HG03571 (cell line): ENCODE measurements around the gene TRAF3IP1.
"Not testable (repeated sequence)": the region's sequence is repeated elsewhere in the genome, so short reads cannot be mapped to it uniquely, and the experiment has no call there.

Experiments used
- ATAC-seq: cut with Tn5 transposase; IDR thresholded peaks from one replicate; pipeline ENCODE4 v1.9.1; 2021; ENCODE audit not compliant: unreplicated experiment

Gene TRAF3IP1, protein sequence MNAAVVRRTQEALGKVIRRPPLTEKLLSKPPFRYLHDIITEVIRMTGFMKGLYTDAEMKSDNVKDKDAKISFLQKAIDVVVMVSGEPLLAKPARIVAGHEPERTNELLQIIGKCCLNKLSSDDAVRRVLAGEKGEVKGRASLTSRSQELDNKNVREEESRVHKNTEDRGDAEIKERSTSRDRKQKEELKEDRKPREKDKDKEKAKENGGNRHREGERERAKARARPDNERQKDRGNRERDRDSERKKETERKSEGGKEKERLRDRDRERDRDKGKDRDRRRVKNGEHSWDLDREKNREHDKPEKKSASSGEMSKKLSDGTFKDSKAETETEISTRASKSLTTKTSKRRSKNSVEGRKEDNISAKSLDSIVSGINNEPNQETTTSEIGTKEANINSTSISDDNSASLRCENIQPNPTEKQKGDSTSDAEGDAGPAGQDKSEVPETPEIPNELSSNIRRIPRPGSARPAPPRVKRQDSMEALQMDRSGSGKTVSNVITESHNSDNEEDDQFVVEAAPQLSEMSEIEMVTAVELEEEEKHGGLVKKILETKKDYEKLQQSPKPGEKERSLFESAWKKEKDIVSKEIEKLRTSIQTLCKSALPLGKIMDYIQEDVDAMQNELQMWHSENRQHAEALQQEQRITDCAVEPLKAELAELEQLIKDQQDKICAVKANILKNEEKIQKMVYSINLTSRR

DNA sequence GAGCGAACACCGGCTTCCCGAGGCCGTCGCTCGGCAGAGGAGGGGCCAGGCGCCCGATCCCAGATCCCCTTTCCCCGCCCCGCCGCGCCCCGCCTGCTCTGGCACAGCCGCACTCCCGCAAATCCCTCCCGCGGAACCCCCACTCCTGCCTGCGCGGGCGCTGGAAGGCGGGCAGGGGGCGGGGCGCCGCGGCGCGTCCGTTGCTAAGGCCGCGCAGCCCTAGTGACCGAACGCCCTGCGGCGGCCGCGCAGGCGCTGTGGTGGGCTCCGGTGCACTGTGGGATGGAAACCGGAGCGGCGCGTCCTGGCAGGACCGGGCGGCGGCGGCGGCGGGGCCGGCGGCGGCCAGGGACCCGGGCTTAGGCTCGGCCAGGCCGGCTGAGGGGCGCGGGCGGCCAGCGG is at the start of gene TRAF3IP1:
TSS of gene TRAF3IP1 (plus strand) at position 273 of the 402 bp plus-strand sequence. CDS start 145 bp downstream, outside the sequence.
- peak; percentile 95 for ATAC-seq

DNA sequence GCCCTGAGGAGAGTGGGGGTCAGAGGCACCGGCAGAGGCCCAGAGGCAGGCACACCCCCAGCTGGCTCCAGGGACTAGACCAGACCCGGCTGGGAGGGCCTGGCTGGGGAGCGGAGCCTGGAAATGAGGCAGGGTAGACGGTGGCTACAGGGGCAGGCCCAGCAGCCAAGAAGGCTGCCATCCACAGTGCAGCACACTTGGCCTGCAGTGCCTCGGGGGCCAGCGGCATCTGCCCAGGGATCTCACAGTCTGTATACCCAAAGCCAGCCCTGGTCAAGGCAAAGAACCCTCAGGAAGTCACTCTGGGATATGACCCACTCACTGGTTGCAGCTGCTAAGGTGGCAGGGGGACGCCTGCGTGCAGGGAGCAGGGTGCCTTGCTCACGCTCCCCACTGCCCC is 49.7 kb upstream of the TRAF3IP1 start:
- ATAC-seq: no peak

DNA sequence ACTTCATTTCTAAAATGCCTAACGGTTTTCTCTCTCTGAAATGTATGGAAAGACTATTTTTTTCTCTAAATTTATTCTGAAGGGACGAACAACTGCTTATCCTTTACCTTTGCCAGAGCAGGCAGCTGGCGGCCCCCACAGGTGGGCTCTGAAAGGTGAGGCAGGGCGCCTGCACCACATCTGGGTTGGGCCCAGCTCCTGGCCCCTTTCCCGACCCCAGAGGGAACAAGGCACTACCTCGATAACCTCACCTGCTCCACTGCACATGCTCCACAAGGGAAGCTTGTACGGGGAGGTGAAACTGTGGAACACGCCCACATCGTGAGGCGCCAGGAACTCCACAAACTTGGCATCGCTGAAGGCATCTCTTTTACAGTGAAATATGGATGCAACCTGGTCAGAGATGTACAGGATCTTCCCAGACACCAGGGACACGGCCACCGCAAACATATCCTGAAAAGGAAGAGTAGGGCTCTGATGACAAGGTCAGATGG is 49.2 kb upstream of the TRAF3IP1 start:
- ATAC-seq: no peak

DNA sequence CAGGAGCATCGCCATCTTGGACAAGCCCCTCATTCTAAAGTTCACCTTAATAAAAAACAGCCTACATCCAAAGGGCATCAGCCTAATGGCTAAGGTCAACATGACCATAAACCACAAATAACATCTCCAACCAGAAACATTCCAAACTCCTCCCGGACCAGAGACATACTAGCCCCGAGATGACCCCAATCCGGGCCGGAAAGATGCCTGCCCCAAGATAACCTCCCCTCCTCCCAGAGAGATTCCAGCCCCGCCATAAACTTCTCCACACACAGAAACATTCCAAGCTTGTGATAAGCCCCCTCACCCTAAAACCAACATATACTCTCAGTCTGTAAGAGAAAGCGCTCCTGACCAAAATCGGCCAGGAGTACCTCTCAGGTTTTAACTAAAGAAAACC is 48.6 kb upstream of the TRAF3IP1 start:
- ATAC-seq: not testable (repeated sequence)

DNA sequence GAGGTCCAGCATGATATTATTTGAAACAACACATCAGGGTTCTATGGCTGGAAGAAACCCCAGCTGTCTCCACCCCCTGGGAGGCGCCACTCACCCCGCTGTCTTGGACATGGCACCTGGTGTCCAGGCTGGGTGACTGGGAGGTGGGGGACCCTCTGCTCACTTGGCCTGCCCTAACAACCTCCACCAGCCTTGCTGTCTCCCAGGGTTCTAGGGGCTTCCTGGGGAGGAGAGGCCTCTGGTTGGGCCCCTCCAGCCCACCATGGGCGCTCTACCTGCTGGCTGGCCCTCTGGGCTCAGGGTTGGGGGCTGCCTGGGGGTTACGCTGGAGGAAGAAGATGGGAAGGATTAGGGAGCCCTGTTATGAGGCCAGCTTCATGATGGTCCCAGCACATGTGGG is 48.2 kb upstream of the TRAF3IP1 start:
- no peak for ATAC-seq

DNA sequence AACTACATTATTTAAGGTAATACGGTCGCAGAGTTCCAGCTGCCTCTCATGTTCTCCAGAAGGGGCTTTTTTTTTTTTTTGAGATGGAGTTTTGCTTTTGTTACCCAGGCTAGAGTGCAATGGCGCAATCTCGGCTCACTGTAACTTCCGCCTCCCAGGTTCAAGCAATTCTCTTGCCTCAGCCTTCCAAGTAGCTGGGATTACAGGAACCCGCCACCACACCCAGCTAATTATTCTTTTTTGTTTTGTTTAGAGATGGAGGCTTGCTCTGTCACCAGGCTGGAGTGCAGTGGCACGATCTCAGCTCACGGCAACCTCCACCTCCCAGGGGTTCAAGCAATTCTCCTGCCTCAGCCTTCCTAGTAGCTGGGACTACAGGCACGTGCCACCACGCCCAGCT is 46.9 kb upstream of the TRAF3IP1 start:
- ATAC-seq: not testable (repeated sequence)

DNA sequence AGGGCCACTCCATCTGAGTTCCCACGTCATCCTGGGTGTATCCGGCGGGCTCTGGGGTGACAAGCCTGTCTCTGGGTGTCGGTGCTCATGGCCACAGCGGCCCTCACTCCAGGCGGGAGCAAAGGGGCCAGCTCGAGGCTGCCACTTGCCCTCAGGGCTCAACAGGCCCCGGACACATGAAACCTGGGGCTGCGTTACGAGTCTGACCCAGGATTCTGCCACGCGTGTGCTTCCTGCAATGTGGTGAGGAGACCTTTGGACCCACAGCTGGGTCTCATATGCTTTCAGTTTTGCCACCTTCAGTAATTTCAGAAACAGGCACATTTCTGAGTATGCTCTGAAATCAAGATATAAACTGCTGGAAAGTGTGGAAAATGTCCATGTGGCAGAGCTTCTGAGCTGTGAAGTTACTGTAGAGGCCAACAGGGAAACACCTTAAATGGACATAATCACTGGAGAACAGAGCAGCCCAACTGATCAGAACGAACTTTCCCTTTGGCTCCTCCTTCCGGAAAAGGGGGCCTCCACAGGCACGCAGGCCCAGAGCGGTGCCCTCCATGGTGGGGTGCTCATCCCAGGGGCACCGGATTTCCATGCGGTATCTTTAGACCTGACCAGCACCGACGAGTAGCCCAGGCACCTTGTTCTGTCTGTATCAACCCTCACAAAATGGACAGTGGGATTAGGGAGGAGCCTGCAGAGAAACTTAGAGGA is 46.0 kb upstream of the TRAF3IP1 start:
- no peak for ATAC-seq

DNA sequence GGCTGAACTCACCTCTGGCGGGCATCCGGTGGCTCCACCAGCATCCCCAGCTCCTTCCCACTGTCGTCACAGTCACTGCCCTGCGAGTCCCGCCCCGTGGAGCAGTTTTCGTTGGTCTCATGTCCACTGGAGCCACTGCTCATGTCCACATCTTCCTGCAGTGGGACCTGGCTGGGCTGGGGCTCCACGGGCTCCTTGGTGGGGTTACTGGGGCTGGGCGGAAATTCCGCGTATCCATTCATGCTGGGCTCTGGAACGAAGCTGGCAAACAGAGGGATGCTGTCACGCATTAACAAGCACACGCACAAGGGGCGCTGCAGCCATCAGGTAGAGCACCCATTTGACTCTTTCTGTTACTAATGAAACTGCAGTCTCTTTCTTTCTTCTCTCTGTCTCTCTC is 42.6 kb upstream of the TRAF3IP1 start:
- no peak for ATAC-seq

DNA sequence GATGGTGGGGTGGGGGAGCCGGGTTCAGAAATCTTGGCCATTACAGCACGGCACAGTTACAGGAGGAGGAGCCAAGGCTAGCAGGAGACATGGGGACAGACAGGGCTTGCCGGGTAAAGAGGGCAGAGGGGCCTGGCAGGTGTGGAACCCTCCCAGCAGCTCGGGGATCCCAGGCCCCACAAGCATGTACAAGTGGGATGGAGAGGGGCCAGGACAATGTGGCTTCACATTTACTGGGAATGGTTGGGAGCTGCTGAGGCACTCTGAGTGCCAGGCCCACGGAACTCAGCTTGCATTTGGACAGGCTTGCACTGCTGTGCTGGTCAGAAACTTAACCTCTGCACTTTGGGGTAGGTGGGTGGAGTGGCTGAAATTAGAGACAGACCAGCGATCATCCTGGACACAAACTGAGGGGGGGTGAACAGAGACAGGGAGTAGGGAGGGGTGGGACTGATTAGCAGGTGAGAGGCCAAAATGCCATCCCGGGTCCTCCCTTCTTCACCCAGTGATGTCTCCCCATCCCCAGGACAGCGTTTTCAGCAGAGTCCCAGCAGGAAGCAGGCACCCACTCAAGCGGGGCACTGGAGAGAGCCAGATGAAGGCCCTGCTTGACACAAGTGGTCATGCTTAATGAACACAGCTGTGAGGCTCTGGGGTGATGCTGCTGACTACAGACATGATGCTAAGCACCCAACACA is 41.5 kb upstream of the TRAF3IP1 start:
- ATAC-seq: no peak

DNA sequence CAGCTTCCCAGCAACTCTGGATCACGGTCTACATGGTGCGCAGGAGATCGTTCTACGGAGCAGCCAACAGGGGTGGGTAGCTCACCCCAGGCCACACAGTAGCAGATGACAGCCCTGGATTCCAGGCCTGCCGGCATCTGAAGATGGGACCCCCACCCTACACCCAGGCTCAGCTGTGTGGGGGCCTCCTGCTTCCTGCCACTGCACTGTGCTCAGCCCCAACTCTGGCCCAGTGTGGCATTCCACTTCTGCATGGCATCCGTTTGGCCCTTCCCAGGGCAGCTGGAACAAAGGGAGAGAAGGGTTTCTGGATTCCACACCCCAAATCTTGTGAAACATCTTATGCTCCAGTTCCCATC is 41.0 kb upstream of the TRAF3IP1 start:
- no peak for ATAC-seq

DNA sequence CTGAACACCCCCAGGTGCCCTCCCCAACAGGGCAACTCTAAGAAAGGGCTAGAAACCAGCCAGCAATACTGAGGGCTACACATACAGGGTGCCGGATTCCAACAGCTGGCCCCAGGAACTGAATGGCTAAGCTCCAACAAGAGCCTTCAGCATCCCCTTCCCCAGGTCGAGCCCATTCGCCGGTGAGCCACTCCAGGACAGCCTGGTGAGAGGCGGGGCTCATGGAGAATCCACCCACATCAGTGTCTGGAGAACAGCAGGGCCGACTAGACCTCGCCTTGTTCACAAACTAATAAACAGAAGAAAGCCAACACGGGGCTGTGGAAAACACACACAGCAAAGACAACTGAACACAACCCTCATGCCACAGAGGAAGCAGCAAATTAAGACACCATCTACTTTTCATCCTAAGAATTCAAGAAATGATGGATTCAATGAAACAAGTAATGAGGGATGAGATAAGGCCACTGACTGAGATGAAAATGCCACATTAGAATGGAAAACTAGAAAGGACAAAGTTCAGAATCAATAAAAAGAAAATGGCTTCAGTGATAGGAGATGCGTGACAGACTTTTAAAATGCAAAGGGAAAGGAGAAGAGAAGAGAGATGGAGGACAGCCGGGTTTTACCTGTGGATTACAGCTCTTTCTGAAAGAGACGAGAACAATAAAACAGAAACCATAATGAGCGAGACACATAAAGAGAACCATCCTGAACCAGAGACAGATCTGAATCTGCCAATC is 40.1 kb upstream of the TRAF3IP1 start:
- no peak for ATAC-seq

DNA sequence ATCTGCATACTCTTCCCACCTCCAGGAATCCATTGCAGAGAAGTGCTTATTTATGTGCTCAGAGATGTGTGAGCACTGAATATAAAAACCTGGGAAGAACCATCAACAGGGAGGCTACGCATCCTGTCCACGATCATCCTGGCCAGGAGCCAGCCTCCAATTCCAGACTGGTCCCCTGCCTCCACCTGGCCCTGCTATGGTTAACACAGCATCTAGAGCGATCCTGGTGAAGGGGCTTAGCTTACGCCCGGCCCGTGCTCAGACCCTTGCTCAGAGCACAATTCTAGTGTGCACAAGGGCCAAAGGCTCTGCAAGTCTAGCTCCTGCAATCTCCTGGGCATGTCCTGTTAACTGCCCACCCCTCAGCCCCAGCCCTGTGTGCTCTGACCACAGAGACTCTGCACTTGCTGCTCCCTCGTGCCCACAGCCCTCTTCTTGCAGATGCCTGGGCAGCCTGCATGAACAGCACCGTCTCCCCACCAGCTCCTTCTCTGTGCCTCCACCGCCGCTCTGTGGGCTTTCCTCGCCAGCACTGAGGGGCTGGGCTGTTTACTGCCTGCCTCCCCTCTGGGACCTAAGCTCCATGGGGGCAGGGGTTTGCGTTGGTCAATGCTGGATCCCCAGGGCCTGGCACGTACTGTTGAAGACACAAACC is 38.4 kb upstream of the TRAF3IP1 start:
- ATAC-seq: no peak

DNA sequence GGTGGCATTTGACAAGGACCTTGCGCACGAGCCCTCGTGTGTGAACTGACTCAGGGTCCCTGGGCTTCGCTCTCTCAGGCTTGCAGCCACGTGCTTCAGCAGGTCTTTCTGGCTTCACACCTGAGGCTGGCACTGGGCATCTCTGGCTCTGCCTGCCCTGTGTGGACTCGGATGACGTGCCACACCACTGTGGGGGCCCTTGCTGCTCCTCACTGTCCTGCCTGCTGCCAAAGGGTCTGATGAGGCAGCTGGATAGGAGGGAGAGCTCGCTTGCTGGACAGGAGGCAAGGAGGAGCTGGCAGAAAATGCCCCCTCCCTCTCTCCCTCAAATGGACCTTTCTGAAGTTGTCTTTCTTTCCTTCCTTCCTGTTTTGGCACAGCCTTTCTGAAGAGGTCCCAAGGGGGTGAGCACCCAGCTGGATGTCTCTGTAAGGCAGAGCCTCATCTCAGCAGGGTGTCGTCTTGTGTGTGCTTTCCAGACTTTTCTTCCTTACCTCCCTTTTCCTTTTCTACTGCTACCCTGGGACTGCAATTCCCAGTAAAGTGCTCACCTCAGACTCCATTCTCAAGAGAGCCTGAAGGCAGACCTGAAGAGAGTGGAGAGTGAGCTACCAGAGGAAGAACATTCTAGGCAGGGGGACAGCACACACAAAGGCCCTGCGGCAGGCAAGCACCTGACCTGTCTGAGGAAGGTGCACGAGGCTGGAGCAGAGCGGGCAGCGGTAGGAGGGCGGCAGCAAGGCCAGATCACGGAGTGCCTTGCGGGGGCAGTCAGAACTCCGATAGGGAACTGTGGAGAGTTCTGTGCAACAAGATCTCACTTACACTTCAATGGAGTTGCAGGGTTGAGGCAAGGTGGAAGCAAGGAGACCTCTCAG is 37.2 kb upstream of the TRAF3IP1 start:
- ATAC-seq: no peak

DNA sequence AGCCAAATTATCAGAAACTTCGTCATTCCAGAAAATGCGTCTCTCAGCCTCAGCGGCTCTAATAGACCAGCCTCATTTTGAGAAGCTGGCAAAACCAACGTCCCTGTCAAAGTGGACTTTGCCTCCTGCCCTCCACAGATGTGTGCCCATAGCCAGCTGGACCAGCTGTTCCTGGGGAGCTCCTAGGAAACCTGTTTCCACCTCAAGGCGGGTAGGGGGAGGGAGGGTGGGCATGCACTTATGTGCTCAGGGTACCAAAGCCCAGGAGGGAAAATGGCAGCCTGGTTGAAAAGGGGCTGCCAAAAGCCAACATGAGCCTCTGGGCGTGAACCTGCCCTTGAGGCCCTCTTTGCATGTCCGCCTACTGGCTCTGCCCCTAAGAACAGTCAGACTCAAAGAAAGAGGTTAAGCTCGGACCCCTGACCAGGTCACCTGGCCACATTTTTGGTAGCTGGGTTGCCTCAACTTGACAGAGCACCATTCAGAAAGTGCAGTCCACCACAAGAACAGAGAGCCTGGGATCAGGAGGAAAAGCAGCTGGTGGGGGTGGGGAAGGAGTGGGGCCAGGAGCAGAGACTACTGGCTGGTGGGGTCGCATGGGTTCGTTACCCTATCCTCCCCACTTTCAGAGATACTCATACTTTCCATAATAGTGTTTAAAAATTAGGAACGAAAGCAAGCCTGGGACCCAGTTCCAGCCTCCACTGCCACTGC is 35.4 kb upstream of the TRAF3IP1 start:
- no peak for ATAC-seq

DNA sequence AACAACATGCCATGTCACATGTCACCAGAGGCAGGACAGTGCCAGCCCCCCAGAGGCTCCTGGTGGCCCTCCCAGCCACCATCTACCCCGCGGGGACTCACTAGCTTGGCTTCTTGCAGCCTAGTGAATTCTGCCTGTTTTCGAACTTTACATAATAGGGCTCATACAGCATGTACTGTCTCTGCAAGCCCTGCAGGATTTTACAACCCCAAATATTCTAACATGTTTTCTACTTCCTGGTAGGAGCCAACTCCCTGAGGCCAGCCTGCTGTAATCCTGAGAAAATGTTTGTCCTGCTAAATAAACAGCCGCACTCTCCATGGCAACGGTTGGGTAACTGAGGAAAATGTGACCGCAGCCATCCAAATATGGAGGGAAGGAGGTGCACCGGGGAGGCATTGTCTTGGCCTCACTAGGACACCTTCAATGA is 34.6 kb upstream of the TRAF3IP1 start:
- no peak for ATAC-seq

DNA sequence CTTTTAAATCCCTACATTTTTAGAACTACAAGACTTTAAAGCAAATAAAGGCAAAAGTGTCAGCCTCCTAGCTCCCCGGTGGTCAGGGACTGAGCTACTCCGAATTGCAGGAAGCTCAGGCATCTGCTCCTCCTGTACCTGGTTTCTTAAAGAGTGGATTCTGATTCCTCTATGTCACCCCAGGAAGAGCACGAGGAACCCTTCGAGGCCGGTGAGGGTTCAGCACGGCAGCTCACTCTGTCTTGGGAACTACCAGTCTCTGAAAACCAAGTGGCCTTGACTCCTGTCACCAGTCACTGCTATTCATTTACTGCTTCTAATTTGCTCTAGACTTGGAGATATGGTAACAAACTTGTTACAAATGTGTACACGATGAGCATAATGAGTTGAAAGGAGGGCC is 34.2 kb upstream of the TRAF3IP1 start:
- ATAC-seq: no peak

DNA sequence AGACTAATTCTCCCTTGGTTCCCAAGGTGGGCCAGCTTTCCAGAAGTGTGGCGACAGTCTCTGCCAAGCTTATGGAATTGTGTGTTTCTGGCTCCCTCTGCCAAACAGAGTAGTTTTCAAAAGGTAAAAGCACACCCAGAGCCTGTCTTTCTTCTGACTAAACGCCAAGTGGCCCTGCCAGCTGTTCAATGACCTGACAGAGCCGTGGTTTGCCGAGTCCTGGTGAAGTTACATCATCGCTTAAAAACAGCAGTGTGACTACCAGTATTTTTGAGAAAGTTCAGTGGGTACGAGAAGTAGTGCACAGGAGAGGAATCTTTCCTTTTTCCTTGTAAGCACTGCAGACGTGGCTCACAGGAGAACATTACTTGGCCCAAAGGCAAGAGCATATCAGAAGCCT is 33.8 kb upstream of the TRAF3IP1 start:
- ATAC-seq: no peak

DNA sequence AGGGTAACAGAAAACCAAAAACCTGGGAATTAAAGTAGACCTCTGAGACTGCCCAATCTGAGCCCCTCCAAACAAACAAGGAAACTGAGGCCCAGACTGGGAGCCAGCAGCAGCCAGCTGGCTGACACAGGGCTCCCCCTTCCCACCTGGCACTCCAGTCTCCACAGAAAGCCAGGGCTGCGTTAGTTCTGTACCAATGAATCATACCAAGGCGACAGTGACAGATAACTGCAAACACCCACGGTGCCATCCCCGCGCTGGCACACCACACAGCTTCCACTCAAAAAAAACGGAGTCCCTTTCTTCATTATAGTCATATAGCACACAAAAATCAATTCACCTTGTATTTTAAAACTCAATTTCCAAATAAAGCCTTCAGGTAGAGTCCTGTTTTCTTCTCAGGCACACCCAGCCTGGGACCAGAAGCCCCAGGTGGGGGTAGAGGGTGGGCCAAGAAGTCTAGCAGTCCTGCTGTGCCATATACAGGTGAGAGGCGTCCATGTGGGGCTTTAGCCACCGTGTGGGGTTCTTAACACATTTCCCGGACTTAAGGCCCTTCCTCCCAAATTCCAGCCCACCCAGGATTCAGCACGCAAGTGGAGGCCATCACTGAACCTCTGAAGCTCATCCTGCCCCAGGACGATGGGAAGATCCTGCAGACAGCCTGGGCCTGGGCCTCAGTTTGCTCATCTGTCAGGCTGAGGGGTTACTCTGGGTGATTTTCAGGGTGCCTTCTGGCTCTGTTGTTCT is 33.2 kb upstream of the TRAF3IP1 start:
- ATAC-seq: no peak
